ENCODE data around the gene CGGBP1. TPM values are rescaled to one million over a fixed set of nuclear protein-coding genes. Genes with fewer than 3 reads are reported as not detected.

CGGBP1 gene
- total RNA-seq, 1 donor from 2014 or later, result 53.4 TPM

- no peaks in the 10 kb centered on the region for H3K27me3 ChIP-seq (ENCODE audit: control insufficient read depth, insufficient read depth, low read length)
- no peak overlapping the region for H3K4me3 ChIP-seq (ENCODE audit: low read depth, low read length)
- no peaks in the 10 kb centered on the region for H3K36me3 ChIP-seq (ENCODE audit: control insufficient read depth, insufficient read depth, low read length)
- no peak for DNase-seq (ENCODE audit: low read depth)
- TF ChIP-seq CTCF (IDR thresholded peaks at IDR 0.05; ENCODE audit: insufficient read depth, low read length, poor library complexity, severe bottlenecking), result no peak
Measured at GRCh38 chr3:88075072-88075471, 16.3 kb upstream of the CGGBP1 start.

- no peak overlapping the region for H3K4me3 ChIP-seq (ENCODE audit: low read depth, low read length)
- H3K27me3 ChIP-seq (ENCODE audit: control insufficient read depth, insufficient read depth, low read length), result no peaks in the 10 kb centered on the region
- TF ChIP-seq CTCF (IDR thresholded peaks at IDR 0.05; ENCODE audit: insufficient read depth, low read length, poor library complexity, severe bottlenecking), result no peak
- no peak for DNase-seq (ENCODE audit: low read depth)
- H3K36me3 ChIP-seq (ENCODE audit: control insufficient read depth, insufficient read depth, low read length), result no peaks in the 10 kb centered on the region
Measured at GRCh38 chr3:88061746-88062145, 2.9 kb upstream of the CGGBP1 start.

GRCh38 chr3:88059380-88060170 lies 770 bp upstream of the CGGBP1 start:
- no peak for TF ChIP-seq CTCF (IDR thresholded peaks at IDR 0.05; ENCODE audit: insufficient read depth, low read length, poor library complexity, severe bottlenecking)
- Histone ChIP-seq H3K4me3 (ENCODE audit: low read depth, low read length) (peak overlapping the region; percentile 84), H3K27me3 (ENCODE audit: control insufficient read depth, insufficient read depth, low read length) (no peaks in the 10 kb centered on the region), H3K36me3 (ENCODE audit: control insufficient read depth, insufficient read depth, low read length) (peaks cover 1% of the 10 kb centered on the region)
- DNase-seq (ENCODE audit: low read depth), result no peak

- H3K36me3 ChIP-seq (ENCODE audit: control insufficient read depth, insufficient read depth, low read length), result peaks cover 1% of the 10 kb centered on the region
- peak overlapping the region; percentile 87 for H3K4me3 ChIP-seq (ENCODE audit: low read depth, low read length)
- no peak for DNase-seq (ENCODE audit: low read depth)
- no peak for TF ChIP-seq CTCF (IDR thresholded peaks at IDR 0.05; ENCODE audit: insufficient read depth, low read length, poor library complexity, severe bottlenecking)
- H3K27me3 ChIP-seq (ENCODE audit: control insufficient read depth, insufficient read depth, low read length), result no peaks in the 10 kb centered on the region
Measured at GRCh38 chr3:88058306-88058580, 562 bp downstream of the CGGBP1 start.

GRCh38 chr3:88057630-88058305 lies 1.0 kb downstream of the CGGBP1 start:
- no peak for DNase-seq (ENCODE audit: low read depth)
- peak; percentile 26 for TF ChIP-seq CTCF (IDR thresholded peaks at IDR 0.05; ENCODE audit: insufficient read depth, low read length, poor library complexity, severe bottlenecking)
- peaks cover 1% of the 10 kb centered on the region for H3K36me3 ChIP-seq (ENCODE audit: control insufficient read depth, insufficient read depth, low read length)
- peak overlapping the region; percentile 87 for H3K4me3 ChIP-seq (ENCODE audit: low read depth, low read length)
- H3K27me3 ChIP-seq (ENCODE audit: control insufficient read depth, insufficient read depth, low read length), result no peaks in the 10 kb centered on the region
